ENCODE results near the gene SLC38A10.

SLC38A10 gene

GRCh38 chr17:81260641-81261040 lies 34.5 kb downstream of the SLC38A10 start:
- H4K20me1 ChIP-seq (ENCODE audit: control insufficient read depth, insufficient read depth, low read depth, low read length): no peaks in the 10 kb centered on the region

GRCh38 chr17:81260171-81260570 lies 34.9 kb downstream of the SLC38A10 start:
- Histone ChIP-seq H3K27ac (ENCODE audit: low read depth, low read length) (no peak overlapping the region), H4K20me1 (ENCODE audit: control insufficient read depth, insufficient read depth, low read depth, low read length) (no peaks in the 10 kb centered on the region), H3K4me3 (ENCODE audit: low read length) (no peak overlapping the region), H3K4me1 (ENCODE audit: control insufficient read depth, low read length) (peaks cover 12% of the 10 kb centered on the region), H3K79me2 (ENCODE audit: control insufficient read depth, low read length) (no peaks in the 10 kb centered on the region), H3K4me2 (ENCODE audit: low read length) (no peak overlapping the region), H3K36me3 (ENCODE audit: control insufficient read depth, low read length) (peaks cover 24% of the 10 kb centered on the region; the same call in 1 of the 2 replicates), H3K9me3 (ENCODE audit: control insufficient read depth, insufficient read depth, low read length) (no peaks in the 10 kb centered on the region), H3F3A (ENCODE audit: control insufficient read depth, insufficient read depth) (no peaks in the 10 kb centered on the region), H3K9me2 (replicated peaks; ENCODE audit: control insufficient read depth, low read length) (no peaks in the 10 kb centered on the region), H3K27me3 (ENCODE audit: control insufficient read depth, low read length) (no peaks in the 10 kb centered on the region)
- TF ChIP-seq EZH2phosphoT487 (IDR thresholded peaks at IDR 0.05; ENCODE audit: borderline replicate concordance, low read length) (no peak), CTCF (IDR thresholded peaks at IDR 0.05; ENCODE audit: low read depth, low read length, poor library complexity, severe bottlenecking) (no peak)

More at GRCh38 chr17:81260641-81261040, 34.5 kb downstream of the SLC38A10 start:
- no peak overlapping the region for H3K4me2 ChIP-seq (ENCODE audit: low read length)
- no peak overlapping the region for H3K27ac ChIP-seq (ENCODE audit: low read depth, low read length)
- H3F3A ChIP-seq (ENCODE audit: control insufficient read depth, insufficient read depth): no peaks in the 10 kb centered on the region
- H3K36me3 ChIP-seq (ENCODE audit: control insufficient read depth, low read length): peaks cover 24% of the 10 kb centered on the region; the same call in 1 of the 2 replicates
- peaks cover 12% of the 10 kb centered on the region for H3K4me1 ChIP-seq (ENCODE audit: control insufficient read depth, low read length)
- H3K4me3 ChIP-seq (ENCODE audit: low read length): no peak overlapping the region
- TF ChIP-seq CTCF (IDR thresholded peaks at IDR 0.05; ENCODE audit: low read depth, low read length, poor library complexity, severe bottlenecking): no peak
- TF ChIP-seq EZH2phosphoT487 (IDR thresholded peaks at IDR 0.05; ENCODE audit: borderline replicate concordance, low read length): no peak
- H3K79me2 ChIP-seq (ENCODE audit: control insufficient read depth, low read length): no peaks in the 10 kb centered on the region
- no peaks in the 10 kb centered on the region for H3K9me3 ChIP-seq (ENCODE audit: control insufficient read depth, insufficient read depth, low read length)
- no peaks in the 10 kb centered on the region for H3K9me2 ChIP-seq (replicated peaks; ENCODE audit: control insufficient read depth, low read length)
- H3K27me3 ChIP-seq (ENCODE audit: control insufficient read depth, low read length): no peaks in the 10 kb centered on the region

GRCh38 chr17:81259058-81259605 lies 36.0 kb downstream of the SLC38A10 start:
- no peaks in the 10 kb centered on the region for H3F3A ChIP-seq (ENCODE audit: control insufficient read depth, insufficient read depth)
- no peak overlapping the region for H3K4me3 ChIP-seq (ENCODE audit: low read length)
- TF ChIP-seq CTCF (IDR thresholded peaks at IDR 0.05; ENCODE audit: low read depth, low read length, poor library complexity, severe bottlenecking): no peak
- TF ChIP-seq EZH2phosphoT487 (IDR thresholded peaks at IDR 0.05; ENCODE audit: borderline replicate concordance, low read length): no peak
- H3K79me2 ChIP-seq (ENCODE audit: control insufficient read depth, low read length): no peaks in the 10 kb centered on the region
- H3K27ac ChIP-seq (ENCODE audit: low read depth, low read length): no peak overlapping the region
- H3K4me2 ChIP-seq (ENCODE audit: low read length): no peak overlapping the region
- H3K9me3 ChIP-seq (ENCODE audit: control insufficient read depth, insufficient read depth, low read length): no peaks in the 10 kb centered on the region
- H3K9me2 ChIP-seq (replicated peaks; ENCODE audit: control insufficient read depth, low read length): no peaks in the 10 kb centered on the region
- no peaks in the 10 kb centered on the region for H4K20me1 ChIP-seq (ENCODE audit: control insufficient read depth, insufficient read depth, low read depth, low read length)
- H3K36me3 ChIP-seq (ENCODE audit: control insufficient read depth, low read length): peaks cover 24% of the 10 kb centered on the region; the same call in 1 of the 2 replicates
- no peaks in the 10 kb centered on the region for H3K27me3 ChIP-seq (ENCODE audit: control insufficient read depth, low read length)
- peaks cover 12% of the 10 kb centered on the region for H3K4me1 ChIP-seq (ENCODE audit: control insufficient read depth, low read length)
